Neural progenitor cell (in vitro differentiated cells): ENCODE measurements around the gene ELAPOR1. TPM values are rescaled to one million over a fixed set of nuclear protein-coding genes. Genes with fewer than 3 reads are reported as not detected.

ENCODE experiments used
- DNase-seq: peaks from one replicate; pipeline ENCODE4 v3.0.0-alpha.2; 2016; ENCODE audit warnings: low spot score
- H2AFZ ChIP-seq: fragments of 200-600 bp; sonication (generic); replicated peaks from 2 replicates; pipeline ENCODE4 v1.6.1; 2016; ENCODE audit warnings: antibody characterized with exemption
- H3F3A ChIP-seq: fragments of 200-600 bp; sonication (generic); 2 replicates; pipeline ENCODE4 v1.6.1; 2016; ENCODE audit warnings: antibody characterized with exemption, low read depth
- H3K27ac ChIP-seq: fragments of 200-600 bp; sonication (generic); 2 replicates; pipeline ENCODE4 v1.5.1; 2016; ENCODE audit warnings: mild to moderate bottlenecking
- H3K27me3 ChIP-seq: fragments of 200-600 bp; sonication (generic); 2 replicates; pipeline ENCODE4 v1.6.1; 2016; ENCODE audit warnings: mild to moderate bottlenecking, moderate library complexity
- H3K36me3 ChIP-seq: fragments of 200-600 bp; sonication (generic); 2 replicates; pipeline ENCODE4 v1.5.1; 2016
- H3K4me1 ChIP-seq: fragments of 200-600 bp; sonication (generic); 2 replicates; pipeline ENCODE4 v1.6.1; 2016; ENCODE audit warnings: mixed run types
- H3K4me2 ChIP-seq: fragments of 200-600 bp; sonication (generic); 2 replicates; pipeline ENCODE4 v1.6.1; 2016
- H3K4me3 ChIP-seq: fragments of 200-600 bp; sonication (generic); 2 replicates; pipeline ENCODE4 v1.5.1; 2016
- H3K79me2 ChIP-seq: fragments of 200-600 bp; sonication (generic); 2 replicates; pipeline ENCODE4 v1.6.1; 2016; ENCODE audit warnings: low read depth
- H3K9ac ChIP-seq: fragments of 200-600 bp; sonication (generic); 2 replicates; pipeline ENCODE4 v1.6.1; 2016
- H3K9me3 ChIP-seq: fragments of 200-600 bp; sonication (generic); 2 replicates; pipeline ENCODE4 v1.5.1; 2016; ENCODE audit warnings: low read depth
- H4K20me1 ChIP-seq: fragments of 200-600 bp; sonication (generic); 2 replicates; pipeline ENCODE4 v1.6.1; 2016; ENCODE audit warnings: low read depth
- H3K27ac Mint-ChIP-seq: 3 replicates; pipeline ENCODE4 v1.8.0; 2021; ENCODE audit warnings: mixed read lengths
- H3K27me3 Mint-ChIP-seq: 2 replicates; pipeline ENCODE4 v1.8.0; 2022; ENCODE audit warnings: low read depth, mild to moderate bottlenecking, inconsistent platforms, moderate library complexity, mixed read lengths; ENCODE audit not compliant: insufficient read depth
- H3K36me3 Mint-ChIP-seq: 3 replicates; pipeline ENCODE4 v1.8.0; 2021; ENCODE audit warnings: mixed read lengths
- H3K4me1 Mint-ChIP-seq: 3 replicates; pipeline ENCODE4 v1.8.0; 2021; ENCODE audit warnings: mixed read lengths
- H3K4me3 Mint-ChIP-seq: 3 replicates; pipeline ENCODE4 v1.8.0; 2021; ENCODE audit warnings: mild to moderate bottlenecking, moderate library complexity, mixed read lengths
- H3K9me3 Mint-ChIP-seq: 3 replicates; pipeline ENCODE4 v1.8.0; 2020; ENCODE audit warnings: mixed read lengths
- EZH2 ChIP-seq: fragments of 200-600 bp; sonication (generic); IDR thresholded peaks from 2 replicates; pipeline ENCODE4 v1.6.1; 2017; ENCODE audit warnings: antibody characterized with exemption, mild to moderate bottlenecking, moderate library complexity
- EZH2phosphoT487 ChIP-seq: fragments of 200-600 bp; sonication (generic); IDR thresholded peaks from 2 replicates; pipeline ENCODE4 v1.6.1; 2017; ENCODE audit warnings: antibody characterized with exemption
- total RNA-seq: library from RNA; depleted of rRNA; stranded (reverse); fragments of >200 nt; gene quantifications from 2 replicates; pipeline ENCODE4 v1.2.3, GENCODE V29; 2015; ENCODE audit warnings: low replicate concordance
- TF ChIP-seq, protein P1 (sequence below): fragments of 200-600 bp; sonication (generic); IDR thresholded peaks from 2 replicates; pipeline ENCODE4 v1.5.1; 2017; ENCODE audit warnings: antibody characterized with exemption, mild to moderate bottlenecking

ELAPOR1 gene
- total RNA-seq, 1 donor from 2014 or later: 1.5 TPM

DNA sequence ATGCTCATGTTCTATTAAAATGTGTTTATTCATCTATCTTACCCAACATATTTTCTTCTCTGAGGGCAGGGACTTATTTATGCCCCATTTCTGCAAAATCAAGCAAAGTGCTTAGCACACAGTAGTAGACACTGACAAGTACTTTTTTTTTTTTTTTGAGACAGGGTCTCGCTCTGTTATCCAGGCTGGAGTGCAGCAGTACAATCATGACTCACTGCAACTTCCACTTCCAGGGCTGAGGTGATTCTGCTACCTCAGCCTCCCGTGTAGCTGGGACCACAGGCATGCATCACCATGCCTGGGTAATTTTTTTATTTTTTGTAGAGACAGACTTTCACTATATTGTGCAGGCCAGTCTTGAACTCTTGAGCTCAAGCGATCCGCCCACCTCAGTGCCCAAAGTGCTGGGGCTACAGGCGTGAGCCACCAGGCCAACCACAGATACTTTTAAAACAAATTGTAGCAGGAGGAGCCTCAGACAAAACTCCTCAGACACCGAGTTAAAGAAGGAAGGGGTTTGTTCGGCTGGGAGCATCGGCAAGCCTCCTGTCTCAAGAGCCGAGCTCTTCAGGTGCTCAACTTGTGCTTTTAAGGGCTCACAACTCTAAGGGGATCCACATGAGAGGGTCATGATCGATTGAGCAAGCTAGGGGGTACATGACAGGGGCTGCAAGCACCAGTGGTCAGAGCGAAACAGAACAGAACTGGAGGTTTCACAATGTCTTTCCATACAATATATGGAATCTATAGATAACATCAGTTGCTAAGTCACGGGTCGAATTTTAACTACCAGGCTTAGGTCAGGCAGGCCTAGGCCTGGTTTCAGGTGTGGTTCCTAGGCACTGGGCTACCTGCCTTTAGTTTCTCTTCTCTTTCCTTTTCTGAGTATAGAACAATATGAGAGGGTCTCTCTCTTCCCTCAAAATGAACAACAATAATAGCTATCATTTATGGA, 29.1 kb upstream of the ELAPOR1 start:
- Histone ChIP-seq H3K36me3 (no peaks in the 10 kb centered on the region), H3K9ac (no peak overlapping the region), H3K27me3 (no peaks in the 10 kb centered on the region), H3F3A (peaks cover 18% of the 10 kb centered on the region), H3K4me1 (no peaks in the 10 kb centered on the region), H3K4me2 (no peak overlapping the region), H3K9me3 (no peaks in the 10 kb centered on the region), H3K79me2 (no peaks in the 10 kb centered on the region), H4K20me1 (no peaks in the 10 kb centered on the region), H3K4me3 (no peak overlapping the region), H3K27ac (no peak overlapping the region), H2AFZ (no peak overlapping the region)
- H3K27me3 Mint-ChIP-seq: no peaks in the 10 kb centered on the region
- peak overlapping the region; percentile 64 for H3K27ac Mint-ChIP-seq
- peaks cover 24% of the 10 kb centered on the region for H3K4me1 Mint-ChIP-seq
- no peak overlapping the region for H3K4me3 Mint-ChIP-seq
- H3K9me3 Mint-ChIP-seq: peaks cover 2% of the 10 kb centered on the region
- TF ChIP-seq, protein P1, sequence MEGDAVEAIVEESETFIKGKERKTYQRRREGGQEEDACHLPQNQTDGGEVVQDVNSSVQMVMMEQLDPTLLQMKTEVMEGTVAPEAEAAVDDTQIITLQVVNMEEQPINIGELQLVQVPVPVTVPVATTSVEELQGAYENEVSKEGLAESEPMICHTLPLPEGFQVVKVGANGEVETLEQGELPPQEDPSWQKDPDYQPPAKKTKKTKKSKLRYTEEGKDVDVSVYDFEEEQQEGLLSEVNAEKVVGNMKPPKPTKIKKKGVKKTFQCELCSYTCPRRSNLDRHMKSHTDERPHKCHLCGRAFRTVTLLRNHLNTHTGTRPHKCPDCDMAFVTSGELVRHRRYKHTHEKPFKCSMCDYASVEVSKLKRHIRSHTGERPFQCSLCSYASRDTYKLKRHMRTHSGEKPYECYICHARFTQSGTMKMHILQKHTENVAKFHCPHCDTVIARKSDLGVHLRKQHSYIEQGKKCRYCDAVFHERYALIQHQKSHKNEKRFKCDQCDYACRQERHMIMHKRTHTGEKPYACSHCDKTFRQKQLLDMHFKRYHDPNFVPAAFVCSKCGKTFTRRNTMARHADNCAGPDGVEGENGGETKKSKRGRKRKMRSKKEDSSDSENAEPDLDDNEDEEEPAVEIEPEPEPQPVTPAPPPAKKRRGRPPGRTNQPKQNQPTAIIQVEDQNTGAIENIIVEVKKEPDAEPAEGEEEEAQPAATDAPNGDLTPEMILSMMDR: no peak
- TF ChIP-seq EZH2: no peak
- no peak for TF ChIP-seq EZH2phosphoT487
- H3K36me3 Mint-ChIP-seq: peaks cover 3% of the 10 kb centered on the region
- no peak for DNase-seq

DNA sequence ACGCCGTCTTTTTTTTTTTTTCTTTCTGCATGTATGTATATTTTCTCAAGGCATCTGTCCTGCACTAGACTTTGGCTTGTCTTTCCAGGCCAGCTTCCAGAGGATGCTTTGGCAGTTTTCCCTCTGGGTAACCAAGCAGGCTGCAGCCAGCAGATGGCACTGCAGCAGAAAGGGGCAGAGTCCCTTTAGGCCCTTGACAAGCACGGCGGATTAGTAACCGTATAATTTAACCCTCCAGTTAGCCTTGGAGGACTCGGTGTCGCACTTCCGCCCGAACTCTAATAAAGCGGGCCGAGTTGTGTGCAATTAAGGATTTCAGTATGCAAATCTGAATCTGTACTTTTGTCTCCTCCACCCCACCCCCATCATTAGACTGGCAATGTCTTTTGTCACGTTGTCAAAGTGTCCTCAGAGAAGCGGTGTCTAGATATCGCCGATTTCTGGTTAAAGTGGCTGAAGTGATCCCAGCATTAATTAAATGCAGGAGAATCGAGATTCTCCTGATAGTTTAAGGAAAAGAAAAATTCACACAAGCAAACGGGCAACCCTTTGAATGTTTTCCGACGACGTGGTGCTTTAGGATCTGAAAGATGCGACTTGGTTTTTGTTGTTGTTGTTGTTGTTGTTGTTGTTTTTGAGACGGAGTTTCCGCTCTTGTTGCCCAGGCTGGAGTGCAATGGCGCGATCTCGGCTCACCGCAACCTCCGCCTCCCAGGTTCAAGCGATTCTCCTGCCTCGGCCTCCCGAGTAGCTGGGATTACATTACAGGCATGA, 24.5 kb upstream of the ELAPOR1 start:
- Histone ChIP-seq H3K4me3 (no peak overlapping the region), H3K4me2 (no peak overlapping the region), H3K79me2 (peaks cover 25% of the 10 kb centered on the region), H4K20me1 (peaks cover 4% of the 10 kb centered on the region), H3K27ac (no peak overlapping the region), H3K27me3 (no peaks in the 10 kb centered on the region), H3K9me3 (no peaks in the 10 kb centered on the region), H3K9ac (no peak overlapping the region), H3F3A (peaks cover 31% of the 10 kb centered on the region), H2AFZ (no peak overlapping the region), H3K36me3 (no peaks in the 10 kb centered on the region), H3K4me1 (peaks cover 11% of the 10 kb centered on the region)
- Mint-ChIP-seq H3K4me3 (peak overlapping the region; percentile 93), H3K27me3 (no peaks in the 10 kb centered on the region), H3K36me3 (peaks cover 3% of the 10 kb centered on the region), H3K4me1 (peaks cover 35% of the 10 kb centered on the region), H3K9me3 (peaks cover 3% of the 10 kb centered on the region), H3K27ac (no peak overlapping the region)
- peak; percentile 86 for DNase-seq
- TF ChIP-seq EZH2 (no peak), EZH2phosphoT487 (no peak)
- TF ChIP-seq, protein P1: peak; percentile 80

DNA sequence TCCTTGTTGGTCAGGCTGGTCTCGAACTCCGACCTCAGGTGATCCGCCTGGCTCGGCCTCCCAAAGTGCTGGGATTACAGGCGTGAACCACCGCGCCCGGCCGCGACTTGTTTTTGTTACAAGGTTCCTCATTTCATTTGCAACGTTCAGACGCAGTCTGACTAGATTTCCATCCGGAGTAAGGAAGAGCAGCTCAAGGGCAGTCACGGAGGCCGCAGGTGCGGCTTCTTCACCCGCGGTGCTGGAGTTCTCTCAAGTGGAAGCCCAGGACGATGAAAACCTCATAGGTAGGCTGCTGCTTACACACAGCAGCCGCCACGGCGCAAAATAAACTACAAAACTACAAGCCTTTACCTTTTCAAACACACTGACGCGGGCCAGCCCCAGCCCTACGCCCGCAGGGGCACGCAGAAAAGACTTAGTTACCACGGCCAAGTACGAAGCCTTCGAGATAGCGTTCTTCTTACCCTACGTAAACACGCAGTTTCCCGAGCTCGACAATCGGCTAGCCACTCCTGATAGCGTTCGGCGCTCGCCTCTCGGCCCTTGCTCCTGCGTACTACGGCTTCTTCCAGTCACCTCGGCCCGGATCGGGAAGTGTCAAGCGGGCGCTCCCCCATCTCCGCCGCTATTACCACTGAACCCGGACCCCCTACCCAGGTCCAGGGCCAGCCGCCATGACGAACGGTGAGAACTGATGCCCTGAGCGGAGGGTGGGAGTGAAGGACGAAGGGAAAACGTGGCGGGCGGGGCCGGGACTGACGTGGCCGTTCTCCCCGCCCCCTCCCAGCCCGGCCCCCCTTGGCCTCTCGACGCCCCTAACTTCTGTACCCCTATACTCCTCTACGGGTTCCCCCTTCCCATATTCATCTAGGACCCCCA, 23.5 kb upstream of the ELAPOR1 start, which contains the start of gene TMEM167B:
TMEM167B (plus strand) TSS at position 569 of the 882 bp plus-strand sequence; CDS start at position 678, 109 bp downstream.
- Histone ChIP-seq H3K36me3 (peaks cover 3% of the 10 kb centered on the region), H3K27ac (peak within 1 kb of the TSS; percentile 65), H3K4me1 (peaks cover 11% of the 10 kb centered on the region), H3K9ac (peak within 1 kb of the TSS; percentile 68), H3K27me3 (no peaks in the 10 kb centered on the region), H3K9me3 (no peaks in the 10 kb centered on the region), H2AFZ (peak within 1 kb of the TSS; percentile 94), H3K79me2 (peaks cover 25% of the 10 kb centered on the region), H3K4me2 (peak within 1 kb of the TSS; percentile 90), H3F3A (peaks cover 32% of the 10 kb centered on the region), H4K20me1 (peaks cover 4% of the 10 kb centered on the region), H3K4me3 (peak within 1 kb of the TSS; percentile 80)
- H3K4me3 Mint-ChIP-seq: peak within 1 kb of the TSS; percentile 93
- peaks cover 3% of the 10 kb centered on the region for H3K36me3 Mint-ChIP-seq
- H3K27me3 Mint-ChIP-seq: no peaks in the 10 kb centered on the region
- peak; percentile 96 for DNase-seq
- TF ChIP-seq, protein P1: no peak
- TF ChIP-seq EZH2 (no peak), EZH2phosphoT487 (no peak)
- H3K4me1 Mint-ChIP-seq: peaks cover 32% of the 10 kb centered on the region
- peak within 1 kb of the TSS; percentile 93 for H3K27ac Mint-ChIP-seq
- peaks cover 3% of the 10 kb centered on the region for H3K9me3 Mint-ChIP-seq
